HG03159 (cell line): ENCODE results near the gene CENPP.

Source experiments
- ATAC-seq: cut with Tn5 transposase; IDR thresholded peaks from one replicate; pipeline ENCODE4 v1.9.1; 2021; ENCODE audit warnings: mild to moderate bottlenecking, moderate library complexity; ENCODE audit not compliant: unreplicated experiment

CENPP gene

GRCh38 chr9:92312887-92313623 is 12.7 kb upstream of the CENPP start:
- no peak for ATAC-seq

GRCh38 chr9:92313624-92314012 is 12.1 kb upstream of the CENPP start:
- no peak for ATAC-seq

- no peak for ATAC-seq
Observed at GRCh38 chr9:92315456-92315855, 10.3 kb upstream of the CENPP start.

- ATAC-seq, result no peak
Observed at GRCh38 chr9:92324431-92324830, 1.3 kb upstream of the CENPP start.

- no peak for ATAC-seq
Observed at GRCh38 chr9:92324889-92325268, 874 bp upstream of the CENPP start.

- ATAC-seq, result no peak
Observed at GRCh38 chr9:92325991-92326500, 293 bp downstream of the CENPP start.

GRCh38 chr9:92327283-92327850 is 1.6 kb downstream of the CENPP start:
- ATAC-seq, result no peak

- no peak for ATAC-seq
Observed at GRCh38 chr9:92328225-92328624, 2.5 kb downstream of the CENPP start.

- ATAC-seq, result no peak
Observed at GRCh38 chr9:92332577-92333281, 7.0 kb downstream of the CENPP start.

GRCh38 chr9:92333282-92333634 is 7.5 kb downstream of the CENPP start:
- ATAC-seq, result no peak

GRCh38 chr9:92341578-92341977 is 15.8 kb downstream of the CENPP start:
- ATAC-seq, result no peak

- no peak for ATAC-seq
Observed at GRCh38 chr9:92342825-92343488, 17.2 kb downstream of the CENPP start.

GRCh38 chr9:92345582-92345981 is 19.8 kb downstream of the CENPP start:
- ATAC-seq, result no peak

- ATAC-seq, result no peak
Observed at GRCh38 chr9:92349771-92350739, 24.3 kb downstream of the CENPP start.

- no peak for ATAC-seq
Observed at GRCh38 chr9:92350740-92351133, 25.0 kb downstream of the CENPP start.

GRCh38 chr9:92353051-92353450 is 27.3 kb downstream of the CENPP start:
- no peak for ATAC-seq

- no peak for ATAC-seq
Observed at GRCh38 chr9:92359394-92359995, 33.7 kb downstream of the CENPP start.

GRCh38 chr9:92360083-92360482 is 34.3 kb downstream of the CENPP start:
- no peak for ATAC-seq

GRCh38 chr9:92369075-92369474 is 43.3 kb downstream of the CENPP start:
- ATAC-seq, result no peak

GRCh38 chr9:92373167-92373566 is 47.4 kb downstream of the CENPP start:
- ATAC-seq, result no peak
